ENCODE measurements around the gene CTSH. TPM values are rescaled to one million over a fixed set of nuclear protein-coding genes. Genes with fewer than 3 reads are reported as not detected.

CTSH gene
- total RNA-seq, 2 donors from 2014 or later, result 61.9 to 101 TPM

DNA sequence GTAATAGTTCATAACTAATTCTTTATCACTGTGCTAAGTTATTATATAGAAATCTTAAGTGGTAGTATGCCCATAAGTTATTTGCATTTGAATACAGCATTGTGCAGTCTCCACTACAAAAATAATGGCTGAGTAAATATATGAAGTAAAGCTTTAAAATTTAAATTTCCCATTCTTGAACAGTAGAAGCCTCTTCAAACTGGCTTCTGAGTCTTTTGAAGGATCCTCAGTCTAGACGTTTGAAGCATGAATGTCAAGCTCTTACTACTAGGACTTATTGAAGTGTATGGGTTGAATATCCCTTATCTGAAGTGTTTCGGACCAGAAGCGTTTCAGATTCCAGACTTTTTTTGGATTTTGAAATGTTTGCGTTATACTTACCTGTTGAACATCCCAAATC, 55.8 kb downstream of the CTSH start:
- H3K36me3 Mint-ChIP-seq (ENCODE audit: low read depth), result peaks cover 87% of the 10 kb centered on the region
- H3K27ac ChIP-seq (ENCODE audit: low read depth, low read length), result no peak overlapping the region
- H3K9ac ChIP-seq (ENCODE audit: extremely low read depth, low read length, poor library complexity, severe bottlenecking), result no peak overlapping the region
- no peak overlapping the region for H3K27ac Mint-ChIP-seq
- H3K9me3 ChIP-seq (ENCODE audit: control insufficient read depth, low read length), result no peaks in the 10 kb centered on the region
- H3K4me1 ChIP-seq (ENCODE audit: control insufficient read depth, insufficient read depth, low read length), result peaks cover 4% of the 10 kb centered on the region
- no peaks in the 10 kb centered on the region for H3K9me3 Mint-ChIP-seq
- no peaks in the 10 kb centered on the region for H3K4me1 Mint-ChIP-seq
- H3K4me3 ChIP-seq (ENCODE audit: low read length), result no peak overlapping the region
- DNase-seq, result no peak
- H3K36me3 ChIP-seq (ENCODE audit: control insufficient read depth, insufficient read depth, low read length), result peaks cover 99% of the 10 kb centered on the region
- H3K4me3 Mint-ChIP-seq, result no peak overlapping the region
- no peaks in the 10 kb centered on the region for H3K27me3 ChIP-seq (ENCODE audit: control insufficient read depth, insufficient read depth, low read length, poor library complexity, severe bottlenecking)
- no peaks in the 10 kb centered on the region for H3K27me3 Mint-ChIP-seq (ENCODE audit: insufficient read depth)
- WGBS, 2 experiments (ENCODE audit: insufficient coverage in 1 of 2, insufficient read length in 1 of 2), result 95 to 100% methylated on average over 4 of the region's 4 CpGs
- TF ChIP-seq, protein P1, sequence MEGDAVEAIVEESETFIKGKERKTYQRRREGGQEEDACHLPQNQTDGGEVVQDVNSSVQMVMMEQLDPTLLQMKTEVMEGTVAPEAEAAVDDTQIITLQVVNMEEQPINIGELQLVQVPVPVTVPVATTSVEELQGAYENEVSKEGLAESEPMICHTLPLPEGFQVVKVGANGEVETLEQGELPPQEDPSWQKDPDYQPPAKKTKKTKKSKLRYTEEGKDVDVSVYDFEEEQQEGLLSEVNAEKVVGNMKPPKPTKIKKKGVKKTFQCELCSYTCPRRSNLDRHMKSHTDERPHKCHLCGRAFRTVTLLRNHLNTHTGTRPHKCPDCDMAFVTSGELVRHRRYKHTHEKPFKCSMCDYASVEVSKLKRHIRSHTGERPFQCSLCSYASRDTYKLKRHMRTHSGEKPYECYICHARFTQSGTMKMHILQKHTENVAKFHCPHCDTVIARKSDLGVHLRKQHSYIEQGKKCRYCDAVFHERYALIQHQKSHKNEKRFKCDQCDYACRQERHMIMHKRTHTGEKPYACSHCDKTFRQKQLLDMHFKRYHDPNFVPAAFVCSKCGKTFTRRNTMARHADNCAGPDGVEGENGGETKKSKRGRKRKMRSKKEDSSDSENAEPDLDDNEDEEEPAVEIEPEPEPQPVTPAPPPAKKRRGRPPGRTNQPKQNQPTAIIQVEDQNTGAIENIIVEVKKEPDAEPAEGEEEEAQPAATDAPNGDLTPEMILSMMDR (conservative IDR thresholded peaks at IDR 0.05), result no peak

DNA sequence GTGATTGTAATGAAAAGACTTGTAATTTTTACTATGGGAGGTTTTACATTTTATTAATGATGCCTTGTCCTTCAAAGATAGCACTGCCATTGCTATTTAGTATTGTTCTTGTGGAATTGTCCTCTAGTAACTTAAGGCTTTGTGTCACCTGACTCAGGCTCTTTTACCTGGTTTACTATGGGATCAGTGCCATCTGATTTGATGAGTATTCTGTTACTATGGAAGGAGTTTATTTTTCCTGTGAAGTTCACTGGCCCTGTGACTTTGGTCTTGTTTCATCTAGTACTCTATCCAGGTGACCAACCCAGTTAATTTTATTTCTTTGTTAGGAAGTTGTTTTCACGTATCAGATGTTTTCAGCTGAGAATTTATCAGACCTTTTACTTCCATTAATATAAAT, 63.2 kb downstream of the CTSH start:
- Mint-ChIP-seq H3K36me3 (ENCODE audit: low read depth) (peaks cover 55% of the 10 kb centered on the region), H3K27ac (no peak overlapping the region), H3K4me1 (peaks cover 14% of the 10 kb centered on the region), H3K27me3 (ENCODE audit: insufficient read depth) (no peaks in the 10 kb centered on the region), H3K9me3 (no peaks in the 10 kb centered on the region), H3K4me3 (no peak overlapping the region)
- H3K36me3 ChIP-seq (ENCODE audit: control insufficient read depth, insufficient read depth, low read length), result peaks cover 84% of the 10 kb centered on the region
- no peak overlapping the region for H3K9ac ChIP-seq (ENCODE audit: extremely low read depth, low read length, poor library complexity, severe bottlenecking)
- no peak overlapping the region for H3K27ac ChIP-seq (ENCODE audit: low read depth, low read length)
- no peak for DNase-seq
- peaks cover 7% of the 10 kb centered on the region for H3K4me1 ChIP-seq (ENCODE audit: control insufficient read depth, insufficient read depth, low read length)
- WGBS, 2 experiments (ENCODE audit: insufficient coverage in 1 of 2, insufficient read length in 1 of 2), result no CpG with 5 or more reads among the region's 1 CpG
- no peaks in the 10 kb centered on the region for H3K9me3 ChIP-seq (ENCODE audit: control insufficient read depth, low read length)
- TF ChIP-seq, protein P1 (conservative IDR thresholded peaks at IDR 0.05), result no peak
- no peaks in the 10 kb centered on the region for H3K27me3 ChIP-seq (ENCODE audit: control insufficient read depth, insufficient read depth, low read length, poor library complexity, severe bottlenecking)
- H3K4me3 ChIP-seq (ENCODE audit: low read length), result no peak overlapping the region

DNA sequence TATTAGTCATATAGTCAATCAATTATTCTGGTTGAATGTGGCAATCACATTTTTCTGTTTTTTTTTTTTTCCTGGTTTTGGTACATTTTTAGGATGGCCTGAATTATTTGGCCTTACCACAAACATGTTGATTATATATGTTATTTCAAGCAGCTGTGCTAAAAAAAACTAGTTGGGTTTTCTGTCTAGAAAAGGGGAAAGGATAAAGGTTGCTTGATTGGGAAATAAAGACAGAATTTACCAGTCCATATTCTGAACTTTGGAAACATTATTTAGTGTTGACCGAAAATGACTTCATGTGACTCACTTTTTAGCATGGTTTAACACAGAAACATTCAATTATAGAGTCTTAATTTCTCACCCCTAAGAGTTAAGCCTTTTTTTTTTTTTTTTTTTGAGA, 64.0 kb downstream of the CTSH start:
- Mint-ChIP-seq H3K27ac (no peak overlapping the region), H3K27me3 (ENCODE audit: insufficient read depth) (no peaks in the 10 kb centered on the region), H3K4me3 (no peak overlapping the region), H3K4me1 (peaks cover 20% of the 10 kb centered on the region), H3K9me3 (no peaks in the 10 kb centered on the region), H3K36me3 (ENCODE audit: low read depth) (peaks cover 48% of the 10 kb centered on the region)
- Histone ChIP-seq H3K4me3 (ENCODE audit: low read length) (no peak overlapping the region), H3K27ac (ENCODE audit: low read depth, low read length) (no peak overlapping the region), H3K9ac (ENCODE audit: extremely low read depth, low read length, poor library complexity, severe bottlenecking) (no peak overlapping the region), H3K36me3 (ENCODE audit: control insufficient read depth, insufficient read depth, low read length) (peaks cover 75% of the 10 kb centered on the region), H3K27me3 (ENCODE audit: control insufficient read depth, insufficient read depth, low read length, poor library complexity, severe bottlenecking) (no peaks in the 10 kb centered on the region), H3K4me1 (ENCODE audit: control insufficient read depth, insufficient read depth, low read length) (peaks cover 11% of the 10 kb centered on the region), H3K9me3 (ENCODE audit: control insufficient read depth, low read length) (no peaks in the 10 kb centered on the region)
- no peak for DNase-seq
- TF ChIP-seq, protein P1 (conservative IDR thresholded peaks at IDR 0.05), result no peak
- WGBS, 2 experiments (ENCODE audit: insufficient coverage in 1 of 2, insufficient read length in 1 of 2), result 100% methylated on average over 1 of the region's 1 CpG; no CpG with 5 or more reads in 1 of the 2 experiments

Data from endodermal cell (in vitro differentiated cells).